Parathyroid adenoma (tissue), 2 donors: ENCODE measurements around the gene KRTAP9-3.
"Not testable (repeated sequence)": the region's sequence is repeated elsewhere in the genome, so short reads cannot be mapped to it uniquely, and the experiment has no call there.

Source experiments
- H2AFZ ChIP-seq: fragments of 300-600 bp; sonication (generic); one replicate; pipeline ENCODE4 v1.7.0; 2017; ENCODE audit warnings: antibody characterized with exemption, mild to moderate bottlenecking
- H3K27ac ChIP-seq: fragments of 300-600 bp; sonication (generic); one replicate; pipeline ENCODE4 v1.7.0; 2017
- H3K27me3 ChIP-seq: fragments of 300-600 bp; sonication (generic); one replicate; pipeline ENCODE4 v1.7.0; 2017; ENCODE audit warnings: low read length; ENCODE audit not compliant: control insufficient read depth, insufficient read depth
- H3K36me3 ChIP-seq: fragments of 300-600 bp; sonication (generic); one replicate; pipeline ENCODE4 v1.7.0; 2017; ENCODE audit warnings: low read length; ENCODE audit not compliant: control insufficient read depth, insufficient read depth
- H3K4me1 ChIP-seq: fragments of 300-600 bp; sonication (generic); one replicate; pipeline ENCODE4 v1.7.0; 2017; ENCODE audit warnings: control low read depth
- H3K4me2 ChIP-seq: fragments of 300-600 bp; sonication (generic); one replicate; pipeline ENCODE4 v1.7.0; 2017; ENCODE audit warnings: low read length
- H3K4me3 ChIP-seq: fragments of 300-600 bp; sonication (generic); one replicate; pipeline ENCODE4 v1.7.0; 2017; ENCODE audit warnings: low read depth, low read length
- H3K79me2 ChIP-seq: fragments of 300-600 bp; sonication (generic); one replicate; pipeline ENCODE4 v1.7.0; 2017; ENCODE audit warnings: control low read depth
- H3K9ac ChIP-seq: fragments of 300-600 bp; sonication (generic); one replicate; pipeline ENCODE4 v1.7.0; 2017; ENCODE audit warnings: mild to moderate bottlenecking
- H3K9me3 ChIP-seq: fragments of 300-600 bp; sonication (generic); one replicate; pipeline ENCODE4 v1.7.0; 2017; ENCODE audit warnings: low read length; ENCODE audit not compliant: control insufficient read depth
- TF ChIP-seq, protein P1 (sequence below): fragments of 300-600 bp; sonication (generic); IDR thresholded peaks from one replicate; pipeline ENCODE4 v1.7.0; 2017; ENCODE audit warnings: antibody characterized with exemption, mild to moderate bottlenecking
- donor health status: primary hyperparathyroidism.

KRTAP9-3 gene

DNA sequence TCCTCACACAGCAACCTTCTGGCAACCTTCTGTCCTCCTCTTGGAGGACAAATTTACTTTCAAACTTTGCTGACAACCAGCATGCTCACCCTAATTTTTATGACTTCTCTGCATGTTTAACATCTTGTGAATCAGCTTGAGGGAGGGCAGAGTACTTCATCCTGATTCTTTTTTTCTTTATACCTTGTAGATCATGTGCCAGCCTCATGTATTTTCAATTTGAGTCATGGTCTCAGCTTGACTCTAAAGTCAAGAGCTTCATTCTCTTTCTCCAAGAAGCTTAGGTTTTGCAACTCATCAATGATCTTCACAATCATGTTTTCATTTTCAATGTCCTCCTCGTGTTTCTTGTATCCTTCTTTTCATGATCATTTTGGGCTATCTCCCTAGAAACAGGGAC lies 39.6 kb downstream of the KRTAP9-3 start:
- Histone ChIP-seq H3K9me3 (no peaks in the 10 kb centered on the region), H3K4me3 (no peak overlapping the region), H2AFZ (no peak overlapping the region), H3K4me1 (no peaks in the 10 kb centered on the region), H3K4me2 (no peak overlapping the region), H3K27me3 (no peaks in the 10 kb centered on the region), H3K36me3 (no peaks in the 10 kb centered on the region), H3K9ac (no peak overlapping the region), H3K79me2 (no peaks in the 10 kb centered on the region), H3K27ac (no peak overlapping the region)
- TF ChIP-seq, protein P1, sequence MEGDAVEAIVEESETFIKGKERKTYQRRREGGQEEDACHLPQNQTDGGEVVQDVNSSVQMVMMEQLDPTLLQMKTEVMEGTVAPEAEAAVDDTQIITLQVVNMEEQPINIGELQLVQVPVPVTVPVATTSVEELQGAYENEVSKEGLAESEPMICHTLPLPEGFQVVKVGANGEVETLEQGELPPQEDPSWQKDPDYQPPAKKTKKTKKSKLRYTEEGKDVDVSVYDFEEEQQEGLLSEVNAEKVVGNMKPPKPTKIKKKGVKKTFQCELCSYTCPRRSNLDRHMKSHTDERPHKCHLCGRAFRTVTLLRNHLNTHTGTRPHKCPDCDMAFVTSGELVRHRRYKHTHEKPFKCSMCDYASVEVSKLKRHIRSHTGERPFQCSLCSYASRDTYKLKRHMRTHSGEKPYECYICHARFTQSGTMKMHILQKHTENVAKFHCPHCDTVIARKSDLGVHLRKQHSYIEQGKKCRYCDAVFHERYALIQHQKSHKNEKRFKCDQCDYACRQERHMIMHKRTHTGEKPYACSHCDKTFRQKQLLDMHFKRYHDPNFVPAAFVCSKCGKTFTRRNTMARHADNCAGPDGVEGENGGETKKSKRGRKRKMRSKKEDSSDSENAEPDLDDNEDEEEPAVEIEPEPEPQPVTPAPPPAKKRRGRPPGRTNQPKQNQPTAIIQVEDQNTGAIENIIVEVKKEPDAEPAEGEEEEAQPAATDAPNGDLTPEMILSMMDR, result no peak

DNA sequence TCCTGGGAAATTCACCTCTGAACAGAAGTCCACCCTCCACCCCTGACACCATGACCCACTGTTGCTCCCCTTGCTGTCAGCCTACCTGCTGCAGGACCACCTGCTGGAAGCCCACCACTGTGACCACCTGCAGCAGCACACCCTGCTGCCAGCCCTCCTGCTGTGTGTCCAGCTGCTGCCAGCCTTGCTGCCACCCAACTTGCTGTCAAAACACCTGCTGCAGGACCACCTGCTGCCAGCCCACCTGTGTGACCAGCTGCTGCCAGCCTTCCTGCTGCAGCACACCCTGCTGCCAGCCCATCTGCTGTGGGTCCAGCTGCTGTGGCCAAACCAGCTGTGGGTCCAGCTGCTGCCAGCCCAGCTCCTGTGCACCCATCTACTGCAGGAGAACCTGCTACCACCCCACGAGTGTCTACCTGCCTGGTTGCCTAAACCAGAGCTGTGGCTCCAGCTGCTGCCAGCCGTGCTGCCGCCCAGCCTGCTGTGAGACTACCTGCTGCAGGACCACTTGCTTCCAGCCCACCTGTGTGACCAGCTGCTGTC lies 43.5 kb downstream of the KRTAP9-3 start, which contains the start of gene KRTAP9-7:
KRTAP9-7 (plus strand) TSS at position 51 of the 543 bp plus-strand sequence; CDS start at position 51, 0 bp downstream.
- H3K9me3 ChIP-seq, H3K27me3 ChIP-seq, H2AFZ ChIP-seq, H3K4me2 ChIP-seq, H3K36me3 ChIP-seq, H3K4me1 ChIP-seq, H3K4me3 ChIP-seq, H3K9ac ChIP-seq, H3K27ac ChIP-seq, H3K79me2 ChIP-seq: not testable (repeated sequence)

DNA sequence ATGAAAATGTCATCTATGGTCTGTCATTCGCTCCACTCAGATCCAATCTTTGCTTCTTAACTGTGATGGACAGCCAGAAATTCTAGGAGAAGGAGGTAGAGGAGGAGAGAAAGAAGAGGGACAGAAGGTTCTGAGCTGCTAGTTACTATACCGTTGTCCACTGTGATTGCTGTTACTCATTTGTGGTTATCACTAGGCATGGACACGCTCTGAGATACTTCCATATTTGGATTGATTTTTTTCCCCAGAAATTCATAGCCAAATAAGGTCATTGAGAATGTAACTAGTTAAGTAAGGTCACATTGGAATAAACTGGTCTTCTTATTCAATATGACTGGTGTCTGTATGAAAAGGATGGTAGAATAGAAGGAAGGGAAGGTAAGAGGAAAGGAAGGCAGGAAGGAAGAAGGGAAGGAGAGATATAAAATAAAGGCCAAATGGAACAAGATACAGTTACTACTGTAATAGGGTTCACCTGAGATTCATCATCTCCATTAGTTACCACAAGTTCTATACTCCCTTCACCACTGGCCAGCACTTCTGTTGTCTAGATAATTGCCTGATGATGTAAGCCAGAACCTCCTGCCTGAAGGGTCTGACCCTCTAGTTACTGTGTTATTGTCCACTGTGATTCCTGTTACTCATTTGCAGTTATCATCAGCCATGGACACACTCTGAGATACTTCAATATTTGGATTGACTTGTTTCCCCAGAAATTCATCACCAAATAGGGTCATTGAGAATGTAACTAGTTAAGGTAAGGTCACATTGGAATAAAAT lies 46.1 kb downstream of the KRTAP9-3 start:
- no peaks in the 10 kb centered on the region for H3K27me3 ChIP-seq
- TF ChIP-seq, protein P1, result no peak
- H2AFZ ChIP-seq, result no peak overlapping the region
- no peak overlapping the region for H3K4me3 ChIP-seq
- H3K36me3 ChIP-seq, result no peaks in the 10 kb centered on the region
- no peak overlapping the region for H3K9ac ChIP-seq
- H3K4me1 ChIP-seq, result no peaks in the 10 kb centered on the region
- H3K9me3 ChIP-seq, result no peaks in the 10 kb centered on the region
- no peak overlapping the region for H3K4me2 ChIP-seq
- no peak overlapping the region for H3K27ac ChIP-seq
- H3K79me2 ChIP-seq, result no peaks in the 10 kb centered on the region
